IPS-18a (cell line): Measurements from ENCODE around the gene GAA.
"Not testable (repeated sequence)": the region's sequence is repeated elsewhere in the genome, so short reads cannot be mapped to it uniquely, and the experiment has no call there.

Source experiments
- H3K27ac ChIP-seq: one replicate; pipeline ENCODE4 v1.5.1; 2013; ENCODE audit warnings: low read length
- H3K27me3 ChIP-seq: one replicate; pipeline ENCODE4 v1.6.1; 2013; ENCODE audit warnings: mild to moderate bottlenecking, low read length; ENCODE audit not compliant: control insufficient read depth, insufficient read depth
- H3K36me3 ChIP-seq: one replicate; pipeline ENCODE4 v1.6.1; 2013; ENCODE audit warnings: low read depth, low read length; ENCODE audit not compliant: control insufficient read depth
- H3K4me1 ChIP-seq: one replicate; pipeline ENCODE4 v1.6.1; 2013; ENCODE audit warnings: low read depth, low read length; ENCODE audit not compliant: control insufficient read depth
- H3K4me3 ChIP-seq: one replicate; pipeline ENCODE4 v1.5.1; 2013; ENCODE audit warnings: low read length
- H3K9ac ChIP-seq: one replicate; pipeline ENCODE4 v1.6.1; 2013; ENCODE audit warnings: mild to moderate bottlenecking, low read length, moderate library complexity
- H3K9me3 ChIP-seq: one replicate; pipeline ENCODE4 v1.6.1; 2013; ENCODE audit warnings: low read depth, low read length; ENCODE audit not compliant: control insufficient read depth

Gene GAA

GRCh38 chr17:80145076-80146075 lies 44.0 kb downstream of the GAA start:
- Histone ChIP-seq H3K9ac (peak overlapping the region; percentile 83), H3K27me3 (no peaks in the 10 kb centered on the region), H3K27ac (no peak overlapping the region), H3K4me1 (peaks cover 6% of the 10 kb centered on the region), H3K4me3 (peak overlapping the region; percentile 86), H3K36me3 (peaks cover 44% of the 10 kb centered on the region), H3K9me3 (no peaks in the 10 kb centered on the region)

DNA sequence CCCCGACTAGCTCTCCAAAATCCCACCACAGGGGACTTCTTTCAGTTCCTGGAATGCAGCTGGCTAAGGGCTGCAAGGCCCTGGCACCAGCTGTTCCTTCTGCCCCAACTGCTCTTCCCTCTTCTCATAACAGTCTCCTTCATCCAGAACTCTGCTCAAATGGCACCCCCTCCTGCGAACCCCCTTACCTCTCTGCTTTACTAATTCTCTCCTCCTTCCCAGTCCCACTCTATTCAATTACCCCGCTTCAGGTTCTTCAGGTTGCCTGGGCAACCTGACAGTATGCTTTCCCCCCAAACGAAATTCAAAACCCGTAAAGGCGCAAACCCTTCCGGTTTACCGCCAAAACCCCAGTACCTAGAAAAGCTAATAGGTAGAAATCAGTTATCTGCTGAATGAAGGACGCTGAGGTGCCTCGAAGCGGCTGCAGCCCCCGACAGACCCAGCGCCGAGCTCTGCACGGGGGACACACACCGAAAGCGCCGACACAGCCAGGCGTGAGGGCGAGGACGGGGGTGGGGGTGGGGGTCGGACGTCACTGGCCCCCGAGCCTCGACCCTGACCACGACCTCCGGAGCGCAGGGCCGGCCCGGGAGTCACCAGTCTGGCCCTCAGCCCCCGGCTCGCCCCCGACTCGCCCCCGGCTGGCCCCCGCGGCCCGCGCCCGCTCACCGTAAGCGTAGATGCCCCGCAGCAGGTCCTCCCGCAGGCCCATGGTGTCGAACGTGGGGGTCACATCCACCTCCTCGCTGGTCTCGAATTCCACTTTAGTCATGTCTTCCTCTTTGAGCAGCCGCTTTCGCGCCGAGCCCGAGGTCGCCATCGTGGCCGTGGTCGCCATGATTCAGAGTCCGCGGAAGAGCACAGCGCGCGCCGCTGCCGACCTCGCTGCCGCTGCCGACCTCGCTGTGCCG lies 45.0 kb downstream of the GAA start:
- H3K27me3 ChIP-seq: no peaks in the 10 kb centered on the region
- peak overlapping the region; percentile 83 for H3K9ac ChIP-seq
- no peaks in the 10 kb centered on the region for H3K9me3 ChIP-seq
- H3K4me3 ChIP-seq: peak overlapping the region; percentile 86
- H3K27ac ChIP-seq: no peak overlapping the region
- H3K4me1 ChIP-seq: peaks cover 6% of the 10 kb centered on the region
- H3K36me3 ChIP-seq: peaks cover 34% of the 10 kb centered on the region

DNA sequence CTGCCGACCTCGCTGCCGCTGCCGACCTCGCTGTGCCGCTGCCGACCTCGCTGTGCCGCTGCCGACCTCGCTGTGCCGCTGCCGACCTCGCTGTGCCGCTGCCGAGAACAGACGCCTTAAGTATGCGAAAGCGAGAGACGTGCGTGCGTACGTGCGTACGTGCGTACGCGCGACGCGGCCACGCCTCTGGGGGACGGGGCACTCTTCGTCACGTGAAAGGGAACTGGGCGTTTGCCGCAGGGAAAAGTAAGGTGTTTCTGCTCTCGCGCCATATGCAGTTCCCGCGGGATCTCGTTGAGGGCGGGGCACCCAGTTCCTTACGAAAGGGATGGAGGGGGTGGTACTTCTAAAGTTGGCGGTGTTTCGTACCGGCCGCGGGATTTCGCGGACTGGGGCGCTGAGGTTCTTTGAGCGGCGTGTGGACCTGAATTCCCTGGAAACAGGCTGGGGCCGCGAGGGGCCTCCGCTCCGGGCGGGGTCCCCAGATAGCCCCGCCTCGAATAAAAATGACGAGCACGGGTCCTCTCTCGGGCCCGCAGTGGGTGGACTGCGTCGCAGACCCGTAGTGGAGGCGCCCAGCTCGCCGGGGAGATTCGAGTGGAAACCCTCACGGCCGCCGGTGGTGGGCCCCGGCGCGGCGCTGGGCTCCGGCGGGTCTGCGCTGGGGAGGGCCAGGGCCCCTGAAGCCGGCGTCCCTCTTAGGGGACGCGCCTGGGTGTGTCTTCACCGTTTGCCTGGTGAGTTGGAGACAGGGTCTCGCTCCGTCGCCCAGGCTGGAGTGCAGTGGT lies 45.8 kb downstream of the GAA start, which contains the start of gene EIF4A3:
Gene EIF4A3, minus strand, starts transcription at position 94 of the 788 bp plus-strand sequence. CDS start 167 bp downstream, outside the sequence.
- H3K27me3 ChIP-seq: no peaks in the 10 kb centered on the region
- peaks cover 7% of the 10 kb centered on the region for H3K4me1 ChIP-seq
- peak within 1 kb of the TSS; percentile 86 for H3K4me3 ChIP-seq
- peaks cover 25% of the 10 kb centered on the region for H3K36me3 ChIP-seq
- peak within 1 kb of the TSS; percentile 84 for H3K9ac ChIP-seq
- no peak within 1 kb of the TSS for H3K27ac ChIP-seq
- no peaks in the 10 kb centered on the region for H3K9me3 ChIP-seq

- Histone ChIP-seq H3K4me3 (no peak overlapping the region), H3K9ac (no peak overlapping the region), H3K4me1 (peaks cover 11% of the 10 kb centered on the region)
These were observed 50.0 kb downstream of the GAA start for GRCh38 chr17:80151333-80151732.

DNA sequence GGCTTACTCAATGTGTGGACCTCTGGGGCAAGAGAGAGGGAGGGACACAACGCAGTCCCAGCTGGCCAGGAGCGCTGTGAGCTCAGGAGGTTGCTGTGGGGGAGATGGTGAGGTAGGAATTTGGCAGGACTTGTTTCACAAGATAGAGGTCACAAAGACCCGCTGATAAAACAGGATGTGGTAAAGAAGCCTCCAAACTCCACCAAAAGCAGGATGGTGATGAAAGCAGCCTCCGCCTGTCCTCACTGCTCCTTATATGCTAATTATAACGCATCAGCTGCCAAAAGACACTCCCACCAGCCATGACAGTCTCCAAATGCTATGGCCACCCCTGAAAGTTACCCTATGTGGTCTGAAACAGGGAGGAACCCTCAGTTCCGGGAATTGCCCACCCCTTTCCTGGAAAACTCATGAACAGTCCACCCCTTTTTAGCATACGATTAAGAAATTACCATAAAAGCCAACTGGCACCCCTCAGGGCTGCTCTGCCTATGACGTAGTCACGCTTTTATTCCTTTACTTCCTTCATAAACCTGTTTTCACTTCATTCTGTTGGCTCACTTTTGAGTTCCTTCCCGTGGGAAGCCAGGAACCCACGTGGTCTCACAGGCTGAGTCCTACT lies 50.8 kb downstream of the GAA start:
- Histone ChIP-seq H3K9ac (no peak overlapping the region), H3K4me3 (no peak overlapping the region), H3K27ac (no peak overlapping the region), H3K36me3 (no peaks in the 10 kb centered on the region), H3K4me1 (peaks cover 11% of the 10 kb centered on the region), H3K27me3 (no peaks in the 10 kb centered on the region), H3K9me3 (peaks cover 6% of the 10 kb centered on the region)

More at GRCh38 chr17:80151333-80151732, 50.0 kb downstream of the GAA start:
- Histone ChIP-seq H3K9me3 (peaks cover 4% of the 10 kb centered on the region), H3K27me3 (no peaks in the 10 kb centered on the region), H3K36me3 (no peaks in the 10 kb centered on the region), H3K27ac (no peak overlapping the region)

GRCh38 chr17:80153004-80153403 lies 51.6 kb downstream of the GAA start:
- H3K27ac ChIP-seq: no peak overlapping the region
- no peak overlapping the region for H3K9ac ChIP-seq

GRCh38 chr17:80154166-80154565 lies 52.8 kb downstream of the GAA start:
- Histone ChIP-seq H3K4me3 (no peak overlapping the region), H3K27me3 (no peaks in the 10 kb centered on the region), H3K36me3 (no peaks in the 10 kb centered on the region), H3K4me1 (peaks cover 15% of the 10 kb centered on the region), H3K9me3 (peaks cover 11% of the 10 kb centered on the region), H3K9ac (no peak overlapping the region), H3K27ac (no peak overlapping the region)

More at GRCh38 chr17:80153004-80153403, 51.6 kb downstream of the GAA start:
- H3K4me1 ChIP-seq: peaks cover 11% of the 10 kb centered on the region
- no peak overlapping the region for H3K4me3 ChIP-seq
- no peaks in the 10 kb centered on the region for H3K27me3 ChIP-seq
- peaks cover 11% of the 10 kb centered on the region for H3K9me3 ChIP-seq
- no peaks in the 10 kb centered on the region for H3K36me3 ChIP-seq

DNA sequence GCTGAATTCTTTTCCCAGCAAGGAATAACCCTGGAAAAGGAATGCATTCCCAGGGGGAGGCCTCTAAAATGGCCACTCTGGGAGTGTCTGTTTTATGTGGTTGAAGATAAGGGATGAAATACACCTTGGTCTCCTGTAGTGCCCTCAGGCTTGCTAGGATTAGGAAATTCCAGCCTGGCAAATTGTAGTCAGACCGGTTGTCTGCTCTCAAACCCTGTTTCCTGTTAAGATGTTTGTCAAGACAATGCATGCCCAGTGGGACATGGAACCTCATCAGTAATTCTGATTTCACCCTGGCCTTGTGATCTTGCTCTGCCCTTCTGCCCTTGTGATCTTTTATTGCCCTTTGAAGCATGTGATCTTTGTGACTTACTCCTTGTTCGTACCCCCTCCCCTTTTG lies 54.2 kb downstream of the GAA start:
- not testable (repeated sequence) for H3K4me3 ChIP-seq, H3K9ac ChIP-seq, H3K27ac ChIP-seq, H3K27me3 ChIP-seq, H3K36me3 ChIP-seq
- Histone ChIP-seq H3K9me3 (peaks cover 11% of the 10 kb centered on the region), H3K4me1 (peaks cover 29% of the 10 kb centered on the region)

GRCh38 chr17:80158846-80159245 lies 57.5 kb downstream of the GAA start:
- H3K4me3 ChIP-seq: no peak overlapping the region

DNA sequence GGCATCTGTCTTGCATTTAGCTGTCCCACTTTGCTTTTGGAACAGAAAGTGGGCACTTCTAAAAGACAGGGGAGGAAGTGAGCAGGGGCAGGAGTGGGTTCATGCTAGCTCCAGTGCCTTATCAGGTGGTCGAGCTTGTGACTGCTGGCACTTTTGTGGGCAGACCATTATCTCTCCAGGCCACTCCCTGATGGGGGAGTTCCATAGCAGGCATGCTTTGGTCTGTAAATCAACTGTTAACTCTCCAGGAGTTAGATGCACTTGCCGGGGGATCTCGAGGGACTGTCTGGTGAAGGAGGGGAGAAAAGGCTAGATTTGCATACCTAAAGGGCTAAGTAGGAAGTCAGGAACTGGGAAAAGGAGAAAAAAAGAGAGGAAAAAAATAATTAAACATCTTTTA lies 59.2 kb downstream of the GAA start:
- Histone ChIP-seq H3K27me3 (peaks cover 4% of the 10 kb centered on the region), H3K9me3 (peaks cover 8% of the 10 kb centered on the region), H3K36me3 (no peaks in the 10 kb centered on the region), H3K27ac (no peak overlapping the region), H3K4me3 (peak overlapping the region; percentile 0), H3K9ac (no peak overlapping the region), H3K4me1 (peaks cover 22% of the 10 kb centered on the region)

More at GRCh38 chr17:80158846-80159245, 57.5 kb downstream of the GAA start:
- no peak overlapping the region for H3K27ac ChIP-seq
- H3K36me3 ChIP-seq: no peaks in the 10 kb centered on the region
- peaks cover 22% of the 10 kb centered on the region for H3K4me1 ChIP-seq
- peaks cover 4% of the 10 kb centered on the region for H3K27me3 ChIP-seq
- H3K9ac ChIP-seq: no peak overlapping the region
- H3K9me3 ChIP-seq: peaks cover 11% of the 10 kb centered on the region
